WTC11 (cell line): Measurements from ENCODE around the gene FXN.

Experiments used
- CTCF ChIP-seq: fragments of 200-600 bp; IDR thresholded peaks from 2 replicates; pipeline ENCODE4 v1.8.0; 2022; ENCODE audit warnings: antibody characterized with exemption
- E2F4 ChIP-seq: sonication (generic); formaldehyde crosslinking; IDR thresholded peaks from 2 replicates; pipeline ENCODE4 v1.8.1; 2022; ENCODE audit warnings: low read depth, mild to moderate bottlenecking, moderate library complexity, missing genetic modification reagents, borderline replicate concordance
- ELF4 ChIP-seq: sonication (generic); formaldehyde crosslinking; IDR thresholded peaks from 2 replicates; pipeline ENCODE4 v1.8.1; 2022; ENCODE audit warnings: low read depth, mild to moderate bottlenecking, moderate library complexity, missing genetic modification reagents
- MLX ChIP-seq: sonication (generic); formaldehyde crosslinking; IDR thresholded peaks from 2 replicates; pipeline ENCODE4 v1.8.1; 2023; ENCODE audit warnings: mild to moderate bottlenecking, missing genetic modification reagents, moderate library complexity
- SP1 ChIP-seq: sonication (generic); formaldehyde crosslinking; conservative IDR thresholded peaks from 2 replicates; pipeline ENCODE4 v1.8.1; 2022; ENCODE audit warnings: missing genetic modification reagents
- TEAD1 ChIP-seq: sonication (generic); formaldehyde crosslinking; IDR thresholded peaks from 2 replicates; pipeline ENCODE4 v1.8.0; 2022; ENCODE audit warnings: mild to moderate bottlenecking, missing genetic modification reagents
- TP53 ChIP-seq: sonication (generic); formaldehyde crosslinking; IDR thresholded peaks from 2 replicates; pipeline ENCODE4 v1.8.1; 2023; ENCODE audit warnings: mild to moderate bottlenecking, missing genetic modification reagents
- ZSCAN18 ChIP-seq: fragments of 250-450 bp; sonication (Bioruptor Pico); IDR thresholded peaks from 2 replicates; pipeline ENCODE4 v2.1.2; 2022; ENCODE audit warnings: mild to moderate bottlenecking, moderate library complexity
- TF ChIP-seq, protein P1 (sequence below): fragments of 250-450 bp; sonication (Bioruptor Pico); IDR thresholded peaks from 2 replicates; pipeline ENCODE4 v1.9.0; 2021; ENCODE audit warnings: mild to moderate bottlenecking
- TF ChIP-seq, protein P2 (sequence below): sonication (generic); formaldehyde crosslinking; IDR thresholded peaks from 2 replicates; pipeline ENCODE4 v1.8.0; 2022; ENCODE audit warnings: mild to moderate bottlenecking, missing genetic modification reagents

DNA sequence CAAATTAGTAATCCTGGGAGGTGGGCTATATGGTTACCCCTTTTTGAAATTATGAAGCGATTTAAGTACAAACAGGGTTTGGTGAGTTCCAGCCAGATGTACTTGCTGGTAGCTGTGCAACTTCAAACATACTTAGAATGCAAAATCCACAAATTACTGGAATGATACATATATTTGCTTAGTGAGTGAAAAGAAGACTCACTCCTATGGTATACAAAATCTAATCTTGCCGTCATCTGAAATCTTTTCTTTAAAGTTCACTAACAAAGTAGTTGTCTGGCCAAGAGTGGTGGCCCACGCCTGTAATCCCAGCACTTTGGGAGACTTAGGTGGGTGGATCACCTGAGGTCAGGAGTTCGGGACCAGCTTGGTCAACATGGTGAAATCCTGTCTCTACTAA, 73.6 kb downstream of the FXN start:
- TF ChIP-seq CTCF: no peak
- no peak for TF ChIP-seq ELF4
- TF ChIP-seq, protein P1, sequence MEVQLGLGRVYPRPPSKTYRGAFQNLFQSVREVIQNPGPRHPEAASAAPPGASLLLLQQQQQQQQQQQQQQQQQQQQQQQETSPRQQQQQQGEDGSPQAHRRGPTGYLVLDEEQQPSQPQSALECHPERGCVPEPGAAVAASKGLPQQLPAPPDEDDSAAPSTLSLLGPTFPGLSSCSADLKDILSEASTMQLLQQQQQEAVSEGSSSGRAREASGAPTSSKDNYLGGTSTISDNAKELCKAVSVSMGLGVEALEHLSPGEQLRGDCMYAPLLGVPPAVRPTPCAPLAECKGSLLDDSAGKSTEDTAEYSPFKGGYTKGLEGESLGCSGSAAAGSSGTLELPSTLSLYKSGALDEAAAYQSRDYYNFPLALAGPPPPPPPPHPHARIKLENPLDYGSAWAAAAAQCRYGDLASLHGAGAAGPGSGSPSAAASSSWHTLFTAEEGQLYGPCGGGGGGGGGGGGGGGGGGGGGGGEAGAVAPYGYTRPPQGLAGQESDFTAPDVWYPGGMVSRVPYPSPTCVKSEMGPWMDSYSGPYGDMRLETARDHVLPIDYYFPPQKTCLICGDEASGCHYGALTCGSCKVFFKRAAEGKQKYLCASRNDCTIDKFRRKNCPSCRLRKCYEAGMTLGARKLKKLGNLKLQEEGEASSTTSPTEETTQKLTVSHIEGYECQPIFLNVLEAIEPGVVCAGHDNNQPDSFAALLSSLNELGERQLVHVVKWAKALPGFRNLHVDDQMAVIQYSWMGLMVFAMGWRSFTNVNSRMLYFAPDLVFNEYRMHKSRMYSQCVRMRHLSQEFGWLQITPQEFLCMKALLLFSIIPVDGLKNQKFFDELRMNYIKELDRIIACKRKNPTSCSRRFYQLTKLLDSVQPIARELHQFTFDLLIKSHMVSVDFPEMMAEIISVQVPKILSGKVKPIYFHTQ (CRISPR knock-in tag): no peak
- no peak for TF ChIP-seq E2F4 (CRISPR knock-in tag)
- TF ChIP-seq SP1 (CRISPR knock-in tag): no peak
- TF ChIP-seq, protein P2, sequence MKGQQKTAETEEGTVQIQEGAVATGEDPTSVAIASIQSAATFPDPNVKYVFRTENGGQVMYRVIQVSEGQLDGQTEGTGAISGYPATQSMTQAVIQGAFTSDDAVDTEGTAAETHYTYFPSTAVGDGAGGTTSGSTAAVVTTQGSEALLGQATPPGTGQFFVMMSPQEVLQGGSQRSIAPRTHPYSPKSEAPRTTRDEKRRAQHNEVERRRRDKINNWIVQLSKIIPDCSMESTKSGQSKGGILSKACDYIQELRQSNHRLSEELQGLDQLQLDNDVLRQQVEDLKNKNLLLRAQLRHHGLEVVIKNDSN (CRISPR knock-in tag): no peak
- TF ChIP-seq MLX: no peak
- no peak for TF ChIP-seq TEAD1 (CRISPR knock-in tag)
- TF ChIP-seq ZSCAN18 (CRISPR knock-in tag): no peak
- TF ChIP-seq TP53 (CRISPR knock-in tag): no peak
